Upper lobe of left lung (tissue), 4 donors: Measurements from ENCODE around the gene MBP.

Experiments
- CTCF ChIP-seq, 6 experiments: fragments of 450-650 bp in 4 of 6; fragments of 200-600 bp in 2 of 6; sonication (generic) in 2 of 6; IDR thresholded peaks; one replicate each; pipeline ENCODE4 v1.5.1; 2016 to 2019; ENCODE audit warnings: antibody characterized with exemption in 6 of 6
- POLR2A ChIP-seq, 4 donors: fragments of 450-650 bp; IDR thresholded peaks; one replicate each; pipeline ENCODE4 v1.5.1; 2016 to 2017; ENCODE audit warnings: antibody characterized with exemption in 4 of 4, mild to moderate bottlenecking in 2 of 4

DNA sequence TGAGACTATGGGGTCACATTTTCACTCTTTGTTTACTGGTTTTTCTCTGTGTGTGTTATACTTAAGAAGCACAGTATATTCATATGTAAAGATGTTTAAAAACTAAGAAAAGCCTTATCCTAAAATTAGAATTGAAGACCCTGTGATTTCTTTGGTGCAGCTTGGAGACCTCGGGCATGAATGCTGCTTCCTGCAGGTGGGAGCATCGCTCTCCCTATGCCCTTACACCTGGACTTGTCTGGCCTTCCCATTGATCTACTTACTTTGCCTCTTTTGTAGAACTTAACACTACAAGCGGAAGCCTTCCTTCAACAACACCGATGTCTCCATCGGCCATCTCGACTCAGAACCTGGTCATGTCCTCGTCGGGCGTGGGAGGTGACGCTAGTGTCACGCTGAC lies 195.7 kb downstream of the MBP start:
- no peak for TF ChIP-seq POLR2A (IDR thresholded peaks at IDR 0.05)
- TF ChIP-seq CTCF (IDR thresholded peaks at IDR 0.05) = no peak
